ENCODE results near the gene MYL3. TPM values are rescaled to one million over a fixed set of nuclear protein-coding genes. Genes with fewer than 3 reads are reported as not detected.

MYL3 gene
- total and polyA plus RNA-seq, 4 donors: 1.9 to 4.1 (median 2.6) TPM

DNA sequence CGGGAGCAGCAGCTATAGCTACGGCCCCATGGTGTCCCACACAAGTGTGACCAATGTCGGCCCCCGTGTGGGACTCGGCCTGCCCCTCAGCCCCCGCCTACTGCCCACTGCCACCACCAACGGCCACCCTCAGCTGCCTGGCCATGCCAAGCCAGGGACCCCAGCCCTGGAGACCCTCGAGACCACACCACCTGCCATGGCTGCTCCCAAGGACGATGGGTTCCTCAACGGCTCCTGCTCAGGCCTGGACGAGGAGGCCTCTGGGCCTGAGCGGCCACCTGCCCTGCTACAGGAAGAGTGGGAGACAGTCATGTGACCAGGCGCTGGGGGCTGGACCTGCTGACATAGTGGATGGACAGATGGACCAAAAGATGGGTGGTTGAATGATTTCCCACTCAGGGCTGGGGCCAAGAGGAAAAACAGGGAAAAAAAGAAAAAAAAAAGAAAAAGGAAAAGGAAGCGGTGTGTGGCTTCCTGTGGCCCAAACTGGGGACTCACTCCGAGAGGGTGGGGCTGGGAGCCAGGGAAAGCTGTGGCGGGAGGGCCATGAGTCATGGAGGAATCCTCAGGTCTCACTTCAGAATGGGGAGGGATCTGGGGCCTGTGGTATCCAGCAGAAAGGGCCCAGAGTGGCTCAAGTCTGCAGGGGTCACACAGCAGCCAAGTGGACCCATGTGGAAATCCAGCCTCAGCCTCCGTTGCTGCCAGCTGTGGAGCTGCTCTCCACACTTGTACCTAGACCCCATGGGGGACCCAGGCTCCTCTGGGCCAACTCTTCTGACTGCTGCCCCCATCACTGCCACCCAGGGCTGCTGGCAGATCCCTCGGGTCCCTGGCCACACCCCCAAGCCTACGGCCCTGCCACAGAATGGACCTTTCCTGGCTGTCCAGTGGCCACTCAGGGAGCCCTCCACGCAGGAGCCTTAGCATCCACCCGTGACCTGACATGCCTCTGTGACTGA is 40.4 kb upstream of the MYL3 start:
- H3K27me3 ChIP-seq (ENCODE audit: control insufficient read depth in 3 of 3, insufficient read depth in 3 of 3, low read length in 2 of 3): peaks cover 0 to 2% (median 0%) of the 10 kb centered on the region in 3 donors
- H3K27ac ChIP-seq (ENCODE audit: low read depth in 1 of 2, low read length in 1 of 2): no peak overlapping the region
- TF ChIP-seq, protein P1, sequence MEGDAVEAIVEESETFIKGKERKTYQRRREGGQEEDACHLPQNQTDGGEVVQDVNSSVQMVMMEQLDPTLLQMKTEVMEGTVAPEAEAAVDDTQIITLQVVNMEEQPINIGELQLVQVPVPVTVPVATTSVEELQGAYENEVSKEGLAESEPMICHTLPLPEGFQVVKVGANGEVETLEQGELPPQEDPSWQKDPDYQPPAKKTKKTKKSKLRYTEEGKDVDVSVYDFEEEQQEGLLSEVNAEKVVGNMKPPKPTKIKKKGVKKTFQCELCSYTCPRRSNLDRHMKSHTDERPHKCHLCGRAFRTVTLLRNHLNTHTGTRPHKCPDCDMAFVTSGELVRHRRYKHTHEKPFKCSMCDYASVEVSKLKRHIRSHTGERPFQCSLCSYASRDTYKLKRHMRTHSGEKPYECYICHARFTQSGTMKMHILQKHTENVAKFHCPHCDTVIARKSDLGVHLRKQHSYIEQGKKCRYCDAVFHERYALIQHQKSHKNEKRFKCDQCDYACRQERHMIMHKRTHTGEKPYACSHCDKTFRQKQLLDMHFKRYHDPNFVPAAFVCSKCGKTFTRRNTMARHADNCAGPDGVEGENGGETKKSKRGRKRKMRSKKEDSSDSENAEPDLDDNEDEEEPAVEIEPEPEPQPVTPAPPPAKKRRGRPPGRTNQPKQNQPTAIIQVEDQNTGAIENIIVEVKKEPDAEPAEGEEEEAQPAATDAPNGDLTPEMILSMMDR (IDR thresholded peaks at IDR 0.05; ENCODE audit: control extremely low read depth, extremely low read depth): no peak

DNA sequence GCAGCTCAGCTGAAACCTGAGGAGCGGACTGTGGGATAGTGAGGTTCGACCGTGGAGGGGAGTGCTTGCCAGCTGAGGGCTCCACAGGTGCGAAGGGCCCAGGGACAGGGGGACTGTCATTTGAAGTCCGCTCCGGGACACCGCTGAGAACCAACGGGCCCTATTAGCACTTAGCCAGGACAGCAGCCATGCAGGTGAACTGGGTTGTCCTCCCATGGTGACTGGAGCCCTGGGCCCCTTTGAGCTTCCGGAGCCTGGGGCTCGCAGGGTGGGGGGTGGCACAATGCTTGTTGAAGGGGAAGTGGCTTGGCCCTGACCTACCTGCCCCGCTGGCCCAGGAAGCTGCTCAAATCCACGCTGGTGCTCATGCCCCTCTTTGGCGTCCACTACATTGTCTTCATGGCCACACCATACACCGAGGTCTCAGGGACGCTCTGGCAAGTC is 39.0 kb upstream of the MYL3 start:
- peaks cover 0 to 6% (median 0%) of the 10 kb centered on the region in 4 donors for H3K36me3 ChIP-seq (ENCODE audit: control insufficient read depth in 4 of 4, insufficient read depth in 4 of 4, low read length in 4 of 4)
- no peak overlapping the region for H3K9ac ChIP-seq (ENCODE audit: insufficient read depth in 1 of 2, low read length in 2 of 2)
- H3K4me3 ChIP-seq: no peak overlapping the region
- no peak for DNase-seq
- H3K9me3 ChIP-seq (ENCODE audit: control insufficient read depth in 4 of 4, insufficient read depth in 3 of 4, low read length in 3 of 4): no peaks in the 10 kb centered on the region
- TF ChIP-seq, protein P1 (IDR thresholded peaks at IDR 0.05; ENCODE audit: control extremely low read depth, extremely low read depth): no peak
- ATAC-seq (ENCODE audit: insufficient read depth, low FRiP score): no peak
- 90 to 92% methylated on average over 15 of the region's 15 CpGs for WGBS, 2 donors
- H3K4me1 ChIP-seq (ENCODE audit: control insufficient read depth in 5 of 5, insufficient read depth in 5 of 5, low read length in 5 of 5): peaks cover 0 to 16% (median 9%) of the 10 kb centered on the region in 5 donors
- H3K27me3 ChIP-seq (ENCODE audit: control insufficient read depth in 3 of 3, insufficient read depth in 3 of 3, low read length in 2 of 3): peaks cover 0 to 4% (median 0%) of the 10 kb centered on the region in 3 donors
- no peak overlapping the region for H3K27ac ChIP-seq (ENCODE audit: low read depth in 1 of 2, low read length in 1 of 2)

More for the DNA sequence above, 40.4 kb upstream of the MYL3 start:
- peaks cover 0 to 6% (median 0%) of the 10 kb centered on the region in 4 donors for H3K36me3 ChIP-seq (ENCODE audit: control insufficient read depth in 4 of 4, insufficient read depth in 4 of 4, low read length in 4 of 4)
- H3K9me3 ChIP-seq (ENCODE audit: control insufficient read depth in 4 of 4, insufficient read depth in 3 of 4, low read length in 3 of 4): no peaks in the 10 kb centered on the region
- no peak overlapping the region for H3K4me3 ChIP-seq
- ATAC-seq (ENCODE audit: insufficient read depth, low FRiP score): no peak
- H3K9ac ChIP-seq (ENCODE audit: insufficient read depth in 1 of 2, low read length in 2 of 2): no peak overlapping the region
- WGBS, 2 donors: 71 to 76% methylated on average over 21 of the region's 21 CpGs
- H3K4me1 ChIP-seq (ENCODE audit: control insufficient read depth in 5 of 5, insufficient read depth in 5 of 5, low read length in 5 of 5): peaks cover 0 to 21% (median 8%) of the 10 kb centered on the region in 5 donors
- DNase-seq: no peak

DNA sequence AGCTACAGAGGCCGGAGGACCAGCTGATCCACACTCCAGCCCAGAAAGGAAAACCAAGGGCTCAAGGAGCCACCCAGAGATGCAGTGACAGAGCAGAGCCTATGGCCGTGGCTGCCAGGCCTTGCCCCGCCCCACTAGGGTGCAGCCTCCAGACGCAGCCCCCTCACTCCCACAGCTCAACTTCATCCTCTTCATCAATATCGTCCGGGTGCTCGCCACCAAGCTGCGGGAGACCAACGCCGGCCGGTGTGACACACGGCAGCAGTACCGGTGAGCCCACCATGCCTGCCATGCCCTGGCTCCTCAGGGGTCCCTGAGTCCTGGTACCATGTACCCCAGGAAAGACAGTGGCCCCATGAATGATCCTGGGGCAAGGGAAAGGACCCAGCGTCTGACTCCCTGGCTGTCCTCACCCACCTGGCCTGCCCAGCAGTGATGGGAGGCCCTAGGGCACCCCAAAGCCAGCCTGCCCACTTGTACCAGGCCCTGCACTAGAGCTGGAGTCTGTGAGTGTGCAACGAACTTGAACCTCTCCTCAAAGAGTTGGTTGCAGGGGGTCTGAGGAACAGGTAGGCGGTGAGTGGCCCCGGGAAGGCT is 38.4 kb upstream of the MYL3 start:
- Histone ChIP-seq H3K9me3 (ENCODE audit: control insufficient read depth in 4 of 4, insufficient read depth in 3 of 4, low read length in 3 of 4) (no peaks in the 10 kb centered on the region), H3K36me3 (ENCODE audit: control insufficient read depth in 4 of 4, insufficient read depth in 4 of 4, low read length in 4 of 4) (peaks cover 0 to 6% (median 2%) of the 10 kb centered on the region in 4 donors), H3K4me1 (ENCODE audit: control insufficient read depth in 5 of 5, insufficient read depth in 5 of 5, low read length in 5 of 5) (peaks cover 0 to 16% (median 9%) of the 10 kb centered on the region in 5 donors), H3K27me3 (ENCODE audit: control insufficient read depth in 3 of 3, insufficient read depth in 3 of 3, low read length in 2 of 3) (peaks cover 0 to 4% (median 0%) of the 10 kb centered on the region in 3 donors), H3K27ac (ENCODE audit: low read depth in 1 of 2, low read length in 1 of 2) (no peak overlapping the region), H3K9ac (ENCODE audit: insufficient read depth in 1 of 2, low read length in 2 of 2) (no peak overlapping the region), H3K4me3 (no peak overlapping the region)
- DNase-seq (no peak), ATAC-seq (ENCODE audit: insufficient read depth, low FRiP score) (no peak)
- TF ChIP-seq, protein P1 (IDR thresholded peaks at IDR 0.05; ENCODE audit: control extremely low read depth, extremely low read depth): no peak
- 92 to 97% methylated on average over 16 to 17 of the region's 17 CpGs for WGBS, 2 donors
